ENCODE measurements around the gene WNT7A.

DNA sequence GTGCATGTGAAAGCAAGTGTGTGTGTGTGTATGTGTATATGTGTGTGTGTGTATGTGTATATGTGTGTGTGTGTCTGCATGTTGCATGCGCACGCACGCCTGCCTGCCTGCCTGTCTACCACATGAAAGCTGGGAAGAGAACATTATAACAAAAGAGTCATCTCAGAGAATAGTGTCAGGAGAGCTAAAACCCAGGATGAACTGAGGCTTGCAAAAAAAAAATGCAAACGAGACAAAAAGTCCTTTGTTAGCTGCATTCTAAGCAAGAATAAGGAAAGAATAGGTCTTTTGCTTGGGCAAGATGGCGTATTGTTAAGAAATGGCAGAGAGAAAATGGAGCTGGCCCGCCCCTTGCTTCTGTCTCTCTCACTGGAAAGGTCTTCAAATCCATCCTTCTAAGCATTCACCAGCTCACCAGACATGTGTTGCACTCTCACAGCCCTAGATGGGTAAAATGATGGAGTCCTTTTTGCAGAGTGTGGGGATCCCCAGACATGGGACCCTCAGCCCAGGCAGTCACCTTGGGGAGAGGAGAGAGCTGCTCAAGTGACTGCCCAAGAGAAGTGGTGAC lies 16.4 kb downstream of the WNT7A start:
- TF ChIP-seq SUZ12 (IDR thresholded peaks at IDR 0.05; ENCODE audit: extremely low read depth, insufficient read depth, insufficient read length) (no peak), YY1 (IDR thresholded peaks at IDR 0.05; ENCODE audit: insufficient read depth, insufficient read length) (no peak)

Measured in NT2/D1 (cell line).